ENCODE measurements around the gene NRBP1.

Gene NRBP1

GRCh38 chr2:27441958-27442919 lies 13.8 kb downstream of the NRBP1 start, which contains the start of gene KRTCAP3:
Gene KRTCAP3 (plus strand): TSS chr2:27442381. CDS start chr2:27442413, 32 bp downstream.
- TF ChIP-seq ZNF274 (IDR thresholded peaks at IDR 0.05; ENCODE audit: low read depth, low read length): no peak
- H3K4me3 ChIP-seq (ENCODE audit: low read length): no peak within 1 kb of the TSS

GRCh38 chr2:27442920-27443282 lies 14.5 kb downstream of the NRBP1 start:
- no peak for TF ChIP-seq ZNF274 (IDR thresholded peaks at IDR 0.05; ENCODE audit: low read depth, low read length)
- H3K4me3 ChIP-seq (ENCODE audit: low read length): no peak overlapping the region

- no peak for TF ChIP-seq ZNF274 (IDR thresholded peaks at IDR 0.05; ENCODE audit: low read depth, low read length)
- no peak overlapping the region for H3K4me3 ChIP-seq (ENCODE audit: low read length)
Measured at GRCh38 chr2:27445155-27445554, 16.7 kb downstream of the NRBP1 start.

- TF ChIP-seq ZNF274 (IDR thresholded peaks at IDR 0.05; ENCODE audit: low read depth, low read length): no peak
- no peak overlapping the region for H3K4me3 ChIP-seq (ENCODE audit: low read length)
Measured at GRCh38 chr2:27445615-27446014, 17.2 kb downstream of the NRBP1 start.

GRCh38 chr2:27446057-27446456 lies 17.6 kb downstream of the NRBP1 start:
- no peak for TF ChIP-seq ZNF274 (IDR thresholded peaks at IDR 0.05; ENCODE audit: low read depth, low read length)
- H3K4me3 ChIP-seq (ENCODE audit: low read length): no peak overlapping the region

GRCh38 chr2:27448381-27448780 lies 19.9 kb downstream of the NRBP1 start:
- TF ChIP-seq ZNF274 (IDR thresholded peaks at IDR 0.05; ENCODE audit: low read depth, low read length): no peak
- H3K4me3 ChIP-seq (ENCODE audit: low read length): no peak overlapping the region

- H3K4me3 ChIP-seq (ENCODE audit: low read length): no peak overlapping the region
- no peak for TF ChIP-seq ZNF274 (IDR thresholded peaks at IDR 0.05; ENCODE audit: low read depth, low read length)
Measured at GRCh38 chr2:27451095-27451494, 22.7 kb downstream of the NRBP1 start.

GRCh38 chr2:27453968-27454367 lies 25.5 kb downstream of the NRBP1 start:
- H3K4me3 ChIP-seq (ENCODE audit: low read length): no peak overlapping the region
- TF ChIP-seq ZNF274 (IDR thresholded peaks at IDR 0.05; ENCODE audit: low read depth, low read length): no peak

GRCh38 chr2:27461118-27461517 lies 32.7 kb downstream of the NRBP1 start:
- no peak overlapping the region for H3K4me3 ChIP-seq (ENCODE audit: low read length)
- TF ChIP-seq ZNF274 (IDR thresholded peaks at IDR 0.05; ENCODE audit: low read depth, low read length): no peak

- no peak for TF ChIP-seq ZNF274 (IDR thresholded peaks at IDR 0.05; ENCODE audit: low read depth, low read length)
Measured at GRCh38 chr2:27464443-27464842, 36.0 kb downstream of the NRBP1 start.

GRCh38 chr2:27471961-27472360 lies 43.5 kb downstream of the NRBP1 start:
- no peak for TF ChIP-seq ZNF274 (IDR thresholded peaks at IDR 0.05; ENCODE audit: low read depth, low read length)
- H3K4me3 ChIP-seq (ENCODE audit: low read length): no peak overlapping the region

More at GRCh38 chr2:27464443-27464842, 36.0 kb downstream of the NRBP1 start:
- H3K4me3 ChIP-seq (ENCODE audit: low read length): no peak overlapping the region

GRCh38 chr2:27485496-27485895 lies 57.1 kb downstream of the NRBP1 start:
- H3K4me3 ChIP-seq (ENCODE audit: low read length): no peak overlapping the region
- no peak for TF ChIP-seq ZNF274 (IDR thresholded peaks at IDR 0.05; ENCODE audit: low read depth, low read length)

- TF ChIP-seq ZNF274 (IDR thresholded peaks at IDR 0.05; ENCODE audit: low read depth, low read length): no peak
- H3K4me3 ChIP-seq (ENCODE audit: low read length): peak overlapping the region; percentile 81
Measured at GRCh38 chr2:27489118-27489497, 60.7 kb downstream of the NRBP1 start.

GRCh38 chr2:27489498-27490397 lies 61.3 kb downstream of the NRBP1 start, which contains the start of gene IFT172:
Gene IFT172 (minus strand): TSS chr2:27489743. CDS start chr2:27489653, 90 bp downstream.
- peak within 1 kb of the TSS; percentile 81 for H3K4me3 ChIP-seq (ENCODE audit: low read length)

More at GRCh38 chr2:27489498-27490397, 61.3 kb downstream of the NRBP1 start, which contains the start of gene IFT172:
- TF ChIP-seq ZNF274 (IDR thresholded peaks at IDR 0.05; ENCODE audit: low read depth, low read length): no peak

Measured in GM08714 (cell line).